ENCODE data around the gene PLEKHA4. TPM values are rescaled to one million over a fixed set of nuclear protein-coding genes. Genes with fewer than 3 reads are reported as not detected.

The PLEKHA4 gene
- total RNA-seq, 1 experiment from 2014 or later = 11.5 TPM

- no peak for DNase-seq (ENCODE audit: low read depth)
- in situ Hi-C loops (cut with HindIII; ENCODE audit: low pct_unique_long_range_greater_than_20kb, low sequenced_read_pairs) = no loop called here
Measured at GRCh38 chr19:48841047-48841446, 27.4 kb downstream of the PLEKHA4 start.

GRCh38 chr19:48837687-48838086, 30.7 kb downstream of the PLEKHA4 start:
- no peak for DNase-seq (ENCODE audit: low read depth)
- in situ Hi-C loops (cut with HindIII; ENCODE audit: low pct_unique_long_range_greater_than_20kb, low sequenced_read_pairs) = no loop called here

- peak; percentile 88 for DNase-seq (ENCODE audit: low read depth)
- in situ Hi-C loops (cut with HindIII; ENCODE audit: low pct_unique_long_range_greater_than_20kb, low sequenced_read_pairs) = no loop called here
Measured at GRCh38 chr19:48837051-48837524, 31.3 kb downstream of the PLEKHA4 start.

- peak; percentile 89 for DNase-seq (ENCODE audit: low read depth)
- in situ Hi-C loops (cut with HindIII; ENCODE audit: low pct_unique_long_range_greater_than_20kb, low sequenced_read_pairs) = no loop called here
Measured at GRCh38 chr19:48836089-48837017, 32.1 kb downstream of the PLEKHA4 start, which contains the start of gene HSD17B14. Gene HSD17B14 (minus strand): TSS chr19:48836491. CDS start chr19:48836411, 80 bp downstream.

GRCh38 chr19:48835734-48836088, 32.7 kb downstream of the PLEKHA4 start:
- DNase-seq (ENCODE audit: low read depth) = peak; percentile 91
- in situ Hi-C loops (cut with HindIII; ENCODE audit: low pct_unique_long_range_greater_than_20kb, low sequenced_read_pairs) = no loop called here

- no peak for DNase-seq (ENCODE audit: low read depth)
- in situ Hi-C loops (cut with HindIII; ENCODE audit: low pct_unique_long_range_greater_than_20kb, low sequenced_read_pairs) = no loop called here
Measured at GRCh38 chr19:48833977-48834376, 34.4 kb downstream of the PLEKHA4 start.

GRCh38 chr19:48833049-48833448, 35.4 kb downstream of the PLEKHA4 start:
- in situ Hi-C loops (cut with HindIII; ENCODE audit: low pct_unique_long_range_greater_than_20kb, low sequenced_read_pairs) = no loop called here
- no peak for DNase-seq (ENCODE audit: low read depth)

GRCh38 chr19:48830965-48831364, 37.5 kb downstream of the PLEKHA4 start:
- in situ Hi-C loops (cut with HindIII; ENCODE audit: low pct_unique_long_range_greater_than_20kb, low sequenced_read_pairs) = no loop called here
- DNase-seq (ENCODE audit: low read depth) = no peak

GRCh38 chr19:48830088-48830487, 38.3 kb downstream of the PLEKHA4 start:
- in situ Hi-C loops (cut with HindIII; ENCODE audit: low pct_unique_long_range_greater_than_20kb, low sequenced_read_pairs) = no loop called here
- no peak for DNase-seq (ENCODE audit: low read depth)

- in situ Hi-C loops (cut with HindIII; ENCODE audit: low pct_unique_long_range_greater_than_20kb, low sequenced_read_pairs) = no loop called here
- no peak for DNase-seq (ENCODE audit: low read depth)
Measured at GRCh38 chr19:48826606-48827020, 41.8 kb downstream of the PLEKHA4 start.

- no peak for DNase-seq (ENCODE audit: low read depth)
- in situ Hi-C loops (cut with HindIII; ENCODE audit: low pct_unique_long_range_greater_than_20kb, low sequenced_read_pairs) = no loop called here
Measured at GRCh38 chr19:48822514-48822913, 45.9 kb downstream of the PLEKHA4 start.

- in situ Hi-C loops (cut with HindIII; ENCODE audit: low pct_unique_long_range_greater_than_20kb, low sequenced_read_pairs) = no loop called here
- DNase-seq (ENCODE audit: low read depth) = no peak
Measured at GRCh38 chr19:48821633-48822032, 46.8 kb downstream of the PLEKHA4 start.

GRCh38 chr19:48819366-48819816, 49.0 kb downstream of the PLEKHA4 start:
- in situ Hi-C loops (cut with HindIII; ENCODE audit: low pct_unique_long_range_greater_than_20kb, low sequenced_read_pairs) = no loop called here
- peak; percentile 53 for DNase-seq (ENCODE audit: low read depth)

- no peak for DNase-seq (ENCODE audit: low read depth)
- in situ Hi-C loops (cut with HindIII; ENCODE audit: low pct_unique_long_range_greater_than_20kb, low sequenced_read_pairs) = no loop called here
Measured at GRCh38 chr19:48818234-48818820, 50.1 kb downstream of the PLEKHA4 start.

- in situ Hi-C loops (cut with HindIII; ENCODE audit: low pct_unique_long_range_greater_than_20kb, low sequenced_read_pairs) = no loop called here
- no peak for DNase-seq (ENCODE audit: low read depth)
Measured at GRCh38 chr19:48817585-48818124, 50.8 kb downstream of the PLEKHA4 start.

- DNase-seq (ENCODE audit: low read depth) = peak; percentile 70
- in situ Hi-C loops (cut with HindIII; ENCODE audit: low pct_unique_long_range_greater_than_20kb, low sequenced_read_pairs) = no loop called here
Measured at GRCh38 chr19:48815870-48816501, 52.4 kb downstream of the PLEKHA4 start.

GRCh38 chr19:48814895-48815294, 53.5 kb downstream of the PLEKHA4 start:
- in situ Hi-C loops (cut with HindIII; ENCODE audit: low pct_unique_long_range_greater_than_20kb, low sequenced_read_pairs) = no loop called here
- no peak for DNase-seq (ENCODE audit: low read depth)

GRCh38 chr19:48813123-48813913, 55.1 kb downstream of the PLEKHA4 start:
- in situ Hi-C loops (cut with HindIII; ENCODE audit: low pct_unique_long_range_greater_than_20kb, low sequenced_read_pairs) = no loop called here
- DNase-seq (ENCODE audit: low read depth) = no peak

Measured in Caki2 (cell line).